OCI-LY3 (cell line): ENCODE results near the gene ASB13.

Experiments used
- CTCF ChIP-seq: fragments of 200-600, 300-600 bp; sonication (generic); IDR thresholded peaks from 2 replicates; pipeline ENCODE4 v1.5.1; 2014; ENCODE audit warnings: antibody characterized with exemption, low read length, low read depth
- EZH2phosphoT487 ChIP-seq: fragments of 200-600 bp; shearing (Covaris generic); IDR thresholded peaks from 2 replicates; pipeline ENCODE4 v1.6.1; 2018; ENCODE audit warnings: antibody characterized with exemption, mixed run types, low read depth

- TF ChIP-seq CTCF (no peak), EZH2phosphoT487 (no peak)
Observed at GRCh38 chr10:5654218-5654755, 12.1 kb downstream of the ASB13 start.
